ENCODE measurements around the gene OVAAL. TPM values are rescaled to one million over a fixed set of nuclear protein-coding genes. Genes with fewer than 3 reads are reported as not detected.

Gene OVAAL
- total RNA-seq, 1 experiment from 2014 or later = not detected

GRCh38 chr1:180606155-180606554, 47.4 kb downstream of the OVAAL start:
- Mint-ChIP-seq H3K4me1 (ENCODE audit: insufficient read depth, unreplicated experiment) (no peaks in the 10 kb centered on the region), H3K27me3 (ENCODE audit: insufficient read depth, unreplicated experiment) (no peaks in the 10 kb centered on the region), H3K9me3 (ENCODE audit: unreplicated experiment) (no peaks in the 10 kb centered on the region), H3K4me3 (ENCODE audit: unreplicated experiment) (no peak overlapping the region), H3K36me3 (ENCODE audit: insufficient read depth, unreplicated experiment) (no peaks in the 10 kb centered on the region), H3K27ac (ENCODE audit: low read depth, unreplicated experiment) (no peak overlapping the region)
- intact Hi-C loops (cut with micrococcal nuclease) = no loop called here
- TF ChIP-seq, protein P1, sequence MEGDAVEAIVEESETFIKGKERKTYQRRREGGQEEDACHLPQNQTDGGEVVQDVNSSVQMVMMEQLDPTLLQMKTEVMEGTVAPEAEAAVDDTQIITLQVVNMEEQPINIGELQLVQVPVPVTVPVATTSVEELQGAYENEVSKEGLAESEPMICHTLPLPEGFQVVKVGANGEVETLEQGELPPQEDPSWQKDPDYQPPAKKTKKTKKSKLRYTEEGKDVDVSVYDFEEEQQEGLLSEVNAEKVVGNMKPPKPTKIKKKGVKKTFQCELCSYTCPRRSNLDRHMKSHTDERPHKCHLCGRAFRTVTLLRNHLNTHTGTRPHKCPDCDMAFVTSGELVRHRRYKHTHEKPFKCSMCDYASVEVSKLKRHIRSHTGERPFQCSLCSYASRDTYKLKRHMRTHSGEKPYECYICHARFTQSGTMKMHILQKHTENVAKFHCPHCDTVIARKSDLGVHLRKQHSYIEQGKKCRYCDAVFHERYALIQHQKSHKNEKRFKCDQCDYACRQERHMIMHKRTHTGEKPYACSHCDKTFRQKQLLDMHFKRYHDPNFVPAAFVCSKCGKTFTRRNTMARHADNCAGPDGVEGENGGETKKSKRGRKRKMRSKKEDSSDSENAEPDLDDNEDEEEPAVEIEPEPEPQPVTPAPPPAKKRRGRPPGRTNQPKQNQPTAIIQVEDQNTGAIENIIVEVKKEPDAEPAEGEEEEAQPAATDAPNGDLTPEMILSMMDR (IDR thresholded peaks at IDR 0.05; ENCODE audit: unreplicated experiment) = no peak
- POLR2A ChIA-PET = interaction anchor here (0.9 kb wide), 1 partner anchor 24 kb away, joined by 3 read pairs; no protein-coding TSS in a partner anchor
- BruUV-seq (replicated peaks) = no TSS peak
- CTCF ChIA-PET = interaction anchor here (0.9 to 1.7 kb wide), 2 partner anchors 13 to 91 kb away, joined by 3 to 4 read pairs; no protein-coding TSS in a partner anchor
- no peak for DNase-seq (ENCODE audit: unreplicated experiment)

GRCh38 chr1:180609643-180610555, 51.1 kb downstream of the OVAAL start:
- no peak overlapping the region for H3K4me3 Mint-ChIP-seq (ENCODE audit: unreplicated experiment)
- CTCF ChIA-PET = interaction anchor here (0.6 to 3.3 kb wide), 9 partner anchors 8 to 252 kb away, joined by 3 to 12 read pairs (median 5); partner anchors contain the start of gene XPR1
- POLR2A ChIA-PET = interaction anchor here (0.6 to 2.2 kb wide), 5 partner anchors 12 to 85 kb away, joined by 3 to 9 read pairs (median 3); partner anchors contain the start of gene XPR1

DNA sequence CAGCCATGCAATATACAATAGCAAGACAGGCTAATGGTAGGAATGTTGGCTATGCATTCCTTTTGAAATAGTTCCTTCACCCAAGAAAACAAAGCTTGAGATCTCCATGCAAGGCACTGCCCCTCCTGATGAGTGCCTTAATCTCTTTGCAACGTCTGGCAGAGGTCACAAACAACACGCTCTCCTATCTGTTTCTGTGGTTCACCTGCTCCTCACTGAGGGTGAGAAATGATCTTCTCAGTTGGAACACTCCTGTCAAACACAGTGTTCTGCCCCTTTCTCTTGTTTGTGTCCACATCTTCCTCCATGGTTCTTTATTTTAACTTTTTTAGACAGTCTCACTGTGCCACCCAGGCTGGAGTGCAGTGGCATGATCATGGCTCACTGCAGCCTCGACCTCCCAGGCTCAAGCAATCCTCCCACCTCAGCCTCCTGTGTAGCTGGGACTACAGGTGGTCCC, 51.8 kb downstream of the OVAAL start:
- ChIA-PET CTCF (interaction anchor here (0.6 to 3.3 kb wide), 5 partner anchors 9 to 566 kb away, joined by 3 to 12 read pairs (median 6); partner anchors contain the start of gene XPR1), POLR2A (interaction anchor here (0.6 to 2.2 kb wide), 6 partner anchors 21 to 426 kb away, joined by 3 to 9 read pairs (median 3); partner anchors contain the start of gene XPR1)
- intact Hi-C loops (cut with micrococcal nuclease) = no loop called here
- BruUV-seq (replicated peaks) = no TSS peak
- no peak overlapping the region for H3K4me3 Mint-ChIP-seq (ENCODE audit: unreplicated experiment)
- H3K4me1 Mint-ChIP-seq (ENCODE audit: insufficient read depth, unreplicated experiment) = no peaks in the 10 kb centered on the region
- no peaks in the 10 kb centered on the region for H3K36me3 Mint-ChIP-seq (ENCODE audit: insufficient read depth, unreplicated experiment)
- H3K9me3 Mint-ChIP-seq (ENCODE audit: unreplicated experiment) = no peaks in the 10 kb centered on the region
- no peaks in the 10 kb centered on the region for H3K27me3 Mint-ChIP-seq (ENCODE audit: insufficient read depth, unreplicated experiment)
- TF ChIP-seq, protein P1 (IDR thresholded peaks at IDR 0.05; ENCODE audit: unreplicated experiment) = no peak
- no peak for DNase-seq (ENCODE audit: unreplicated experiment)
- no peak overlapping the region for H3K27ac Mint-ChIP-seq (ENCODE audit: low read depth, unreplicated experiment)

More at GRCh38 chr1:180609643-180610555, 51.1 kb downstream of the OVAAL start:
- Mint-ChIP-seq H3K9me3 (ENCODE audit: unreplicated experiment) (no peaks in the 10 kb centered on the region), H3K36me3 (ENCODE audit: insufficient read depth, unreplicated experiment) (no peaks in the 10 kb centered on the region), H3K27ac (ENCODE audit: low read depth, unreplicated experiment) (no peak overlapping the region), H3K27me3 (ENCODE audit: insufficient read depth, unreplicated experiment) (no peaks in the 10 kb centered on the region), H3K4me1 (ENCODE audit: insufficient read depth, unreplicated experiment) (no peaks in the 10 kb centered on the region)
- DNase-seq (ENCODE audit: unreplicated experiment) = no peak
- no TSS peak for BruUV-seq (replicated peaks)
- TF ChIP-seq, protein P1 (IDR thresholded peaks at IDR 0.05; ENCODE audit: unreplicated experiment) = no peak
- intact Hi-C loops (cut with micrococcal nuclease) = no loop called here

Data from MCF 10A (cell line).